Measurements from ENCODE around the gene HDAC9. TPM values are rescaled to one million over a fixed set of nuclear protein-coding genes. Genes with fewer than 3 reads are reported as not detected.

HDAC9 gene
- total RNA-seq, 1 experiment from 2014 or later: 11.3 TPM

DNA sequence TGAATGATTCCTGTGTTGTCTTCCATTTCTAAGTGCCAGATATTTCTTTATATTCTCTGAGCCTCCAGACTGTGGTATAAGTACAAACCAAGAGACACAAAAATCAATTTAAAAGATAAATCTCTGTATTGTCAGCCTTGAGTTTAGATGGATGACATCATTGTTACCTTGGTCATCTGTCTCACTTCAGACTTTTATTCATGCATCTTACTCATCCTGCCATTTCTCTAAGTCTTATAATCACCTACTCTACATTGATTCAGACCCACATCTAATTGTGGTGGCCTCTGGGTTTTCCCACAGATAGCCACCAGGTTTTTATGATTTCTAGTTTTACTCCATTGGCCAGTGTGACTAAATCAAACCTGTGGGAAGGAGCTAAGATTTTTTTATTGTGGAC is 26.8 kb upstream of the HDAC9 start:
- no peak for DNase-seq (ENCODE audit: unreplicated experiment)
- CTCF ChIA-PET: interaction anchor here (1.5 kb wide), 1 partner anchor 9 kb away, joined by 3 read pairs; no protein-coding TSS in a partner anchor

GRCh38 chr7:18469316-18469715 is 26.2 kb upstream of the HDAC9 start:
- no peaks in the 10 kb centered on the region for H3K36me3 Mint-ChIP-seq (ENCODE audit: insufficient read depth, unreplicated experiment)
- CTCF ChIA-PET: interaction anchor here (1.5 kb wide), 1 partner anchor 8 kb away, joined by 3 read pairs; no protein-coding TSS in a partner anchor

More for the DNA sequence above, 26.8 kb upstream of the HDAC9 start:
- Mint-ChIP-seq H3K36me3 (ENCODE audit: insufficient read depth, unreplicated experiment) (no peaks in the 10 kb centered on the region), H3K4me3 (ENCODE audit: unreplicated experiment) (no peak overlapping the region), H3K9me3 (ENCODE audit: unreplicated experiment) (no peaks in the 10 kb centered on the region), H3K27me3 (ENCODE audit: insufficient read depth, unreplicated experiment) (no peaks in the 10 kb centered on the region), H3K27ac (ENCODE audit: low read depth, unreplicated experiment) (no peak overlapping the region), H3K4me1 (ENCODE audit: insufficient read depth, unreplicated experiment) (no peaks in the 10 kb centered on the region)
- BruUV-seq (replicated peaks): no TSS peak
- POLR2A ChIA-PET: no interaction called here
- intact Hi-C loops (cut with micrococcal nuclease): no loop called here
- TF ChIP-seq, protein P1, sequence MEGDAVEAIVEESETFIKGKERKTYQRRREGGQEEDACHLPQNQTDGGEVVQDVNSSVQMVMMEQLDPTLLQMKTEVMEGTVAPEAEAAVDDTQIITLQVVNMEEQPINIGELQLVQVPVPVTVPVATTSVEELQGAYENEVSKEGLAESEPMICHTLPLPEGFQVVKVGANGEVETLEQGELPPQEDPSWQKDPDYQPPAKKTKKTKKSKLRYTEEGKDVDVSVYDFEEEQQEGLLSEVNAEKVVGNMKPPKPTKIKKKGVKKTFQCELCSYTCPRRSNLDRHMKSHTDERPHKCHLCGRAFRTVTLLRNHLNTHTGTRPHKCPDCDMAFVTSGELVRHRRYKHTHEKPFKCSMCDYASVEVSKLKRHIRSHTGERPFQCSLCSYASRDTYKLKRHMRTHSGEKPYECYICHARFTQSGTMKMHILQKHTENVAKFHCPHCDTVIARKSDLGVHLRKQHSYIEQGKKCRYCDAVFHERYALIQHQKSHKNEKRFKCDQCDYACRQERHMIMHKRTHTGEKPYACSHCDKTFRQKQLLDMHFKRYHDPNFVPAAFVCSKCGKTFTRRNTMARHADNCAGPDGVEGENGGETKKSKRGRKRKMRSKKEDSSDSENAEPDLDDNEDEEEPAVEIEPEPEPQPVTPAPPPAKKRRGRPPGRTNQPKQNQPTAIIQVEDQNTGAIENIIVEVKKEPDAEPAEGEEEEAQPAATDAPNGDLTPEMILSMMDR (IDR thresholded peaks at IDR 0.05; ENCODE audit: unreplicated experiment): no peak

DNA sequence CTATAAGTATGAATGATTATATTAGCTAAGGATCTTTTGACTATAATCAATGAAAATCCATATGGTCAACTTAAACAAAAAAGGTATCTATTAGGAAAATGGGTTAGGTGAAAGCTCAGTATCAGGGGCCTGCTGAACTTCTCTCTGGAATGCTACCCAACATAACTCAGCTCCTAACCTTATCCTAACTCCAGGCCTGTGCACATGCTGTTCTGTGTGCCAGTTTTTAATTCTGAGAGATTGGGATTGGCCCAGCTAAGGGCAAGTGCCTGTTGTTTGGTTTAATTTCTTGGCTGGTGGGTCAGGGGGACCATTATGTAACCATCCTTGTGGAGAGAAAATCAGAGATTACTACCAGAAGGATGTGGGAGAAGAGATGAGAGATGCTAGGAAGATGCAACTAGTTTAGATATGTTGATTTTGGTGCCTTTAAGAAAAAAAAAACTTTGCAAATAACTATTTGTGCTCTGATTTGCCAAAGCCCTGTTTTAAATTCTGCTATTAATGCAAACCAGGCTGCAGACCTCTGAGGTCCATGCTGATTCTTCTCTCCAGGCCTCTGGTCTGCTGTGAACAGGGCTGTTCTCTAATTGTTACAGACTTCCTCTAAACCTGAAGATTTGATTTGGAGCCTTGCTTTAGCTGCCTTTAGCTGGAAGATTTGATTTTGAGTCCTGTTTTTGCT is 23.9 kb upstream of the HDAC9 start:
- POLR2A ChIA-PET: interaction anchor here (0.6 kb wide), 1 partner anchor 102 kb away, joined by 3 read pairs; no protein-coding TSS in a partner anchor
- intact Hi-C loops (cut with micrococcal nuclease): no loop called here
- Mint-ChIP-seq H3K9me3 (ENCODE audit: unreplicated experiment) (no peaks in the 10 kb centered on the region), H3K27me3 (ENCODE audit: insufficient read depth, unreplicated experiment) (no peaks in the 10 kb centered on the region), H3K27ac (ENCODE audit: low read depth, unreplicated experiment) (no peak overlapping the region), H3K4me3 (ENCODE audit: unreplicated experiment) (no peak overlapping the region), H3K36me3 (ENCODE audit: insufficient read depth, unreplicated experiment) (no peaks in the 10 kb centered on the region), H3K4me1 (ENCODE audit: insufficient read depth, unreplicated experiment) (no peaks in the 10 kb centered on the region)
- TF ChIP-seq, protein P1 (IDR thresholded peaks at IDR 0.05; ENCODE audit: unreplicated experiment): no peak
- no TSS peak for BruUV-seq (replicated peaks)
- CTCF ChIA-PET: interaction anchor here (0.6 kb wide), 1 partner anchor 120 kb away, joined by 3 read pairs; no protein-coding TSS in a partner anchor
- no peak for DNase-seq (ENCODE audit: unreplicated experiment)

More at GRCh38 chr7:18469316-18469715, 26.2 kb upstream of the HDAC9 start:
- POLR2A ChIA-PET: no interaction called here
- no peak for DNase-seq (ENCODE audit: unreplicated experiment)
- H3K27ac Mint-ChIP-seq (ENCODE audit: low read depth, unreplicated experiment): no peak overlapping the region
- no peaks in the 10 kb centered on the region for H3K27me3 Mint-ChIP-seq (ENCODE audit: insufficient read depth, unreplicated experiment)
- intact Hi-C loops (cut with micrococcal nuclease): no loop called here
- H3K4me3 Mint-ChIP-seq (ENCODE audit: unreplicated experiment): no peak overlapping the region
- no peaks in the 10 kb centered on the region for H3K9me3 Mint-ChIP-seq (ENCODE audit: unreplicated experiment)
- no TSS peak for BruUV-seq (replicated peaks)
- TF ChIP-seq, protein P1 (IDR thresholded peaks at IDR 0.05; ENCODE audit: unreplicated experiment): no peak
- no peaks in the 10 kb centered on the region for H3K4me1 Mint-ChIP-seq (ENCODE audit: insufficient read depth, unreplicated experiment)

- Mint-ChIP-seq H3K9me3 (ENCODE audit: unreplicated experiment) (no peaks in the 10 kb centered on the region), H3K27me3 (ENCODE audit: insufficient read depth, unreplicated experiment) (no peaks in the 10 kb centered on the region), H3K36me3 (ENCODE audit: insufficient read depth, unreplicated experiment) (no peaks in the 10 kb centered on the region), H3K4me1 (ENCODE audit: insufficient read depth, unreplicated experiment) (no peaks in the 10 kb centered on the region), H3K27ac (ENCODE audit: low read depth, unreplicated experiment) (no peak overlapping the region), H3K4me3 (ENCODE audit: unreplicated experiment) (no peak overlapping the region)
- CTCF ChIA-PET: no interaction called here
- TF ChIP-seq, protein P1 (IDR thresholded peaks at IDR 0.05; ENCODE audit: unreplicated experiment): no peak
- no TSS peak for BruUV-seq (replicated peaks)
- POLR2A ChIA-PET: interaction anchor here (0.6 kb wide), 1 partner anchor 101 kb away, joined by 3 read pairs; no protein-coding TSS in a partner anchor
- no peak for DNase-seq (ENCODE audit: unreplicated experiment)
- intact Hi-C loops (cut with micrococcal nuclease): no loop called here
Measured at GRCh38 chr7:18472161-18472483, 23.4 kb upstream of the HDAC9 start.

Measured in MCF 10A (cell line).